Fibroblast of peridontal ligament (primary cell): ENCODE measurements around the gene DNAAF2.
"Not testable (repeated sequence)": the region's sequence is repeated elsewhere in the genome, so short reads cannot be mapped to it uniquely, and the experiment has no call there.

Experiments used
- DNase-seq: peaks from one replicate; pipeline ENCODE4 v3.0.0-alpha.2; 2010; ENCODE audit errors: extremely low read depth

DNAAF2 gene

DNA sequence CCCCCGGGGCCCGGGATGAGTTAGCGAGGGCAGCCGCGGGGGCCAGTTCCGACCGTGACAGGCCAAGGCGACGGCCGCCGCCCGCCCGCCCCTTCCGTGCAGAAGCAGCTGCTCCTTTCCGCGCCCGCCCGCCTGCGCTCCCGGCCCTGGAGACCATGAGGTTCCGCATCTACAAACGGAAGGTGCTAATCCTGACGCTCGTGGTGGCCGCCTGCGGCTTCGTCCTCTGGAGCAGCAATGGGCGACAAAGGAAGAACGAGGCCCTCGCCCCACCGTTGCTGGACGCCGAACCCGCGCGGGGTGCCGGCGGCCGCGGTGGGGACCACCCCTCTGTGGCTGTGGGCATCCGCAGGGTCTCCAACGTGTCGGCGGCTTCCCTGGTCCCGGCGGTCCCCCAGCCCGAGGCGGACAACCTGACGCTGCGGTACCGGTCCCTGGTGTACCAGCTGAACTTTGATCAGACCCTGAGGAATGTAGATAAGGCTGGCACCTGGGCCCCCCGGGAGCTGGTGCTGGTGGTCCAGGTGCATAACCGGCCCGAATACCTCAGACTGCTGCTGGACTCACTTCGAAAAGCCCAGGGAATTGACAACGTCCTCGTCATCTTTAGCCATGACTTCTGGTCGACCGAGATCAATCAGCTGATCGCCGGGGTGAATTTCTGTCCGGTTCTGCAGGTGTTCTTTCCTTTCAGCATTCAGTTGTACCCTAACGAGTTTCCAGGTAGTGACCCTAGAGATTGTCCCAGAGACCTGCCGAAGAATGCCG is 13.7 kb downstream of the DNAAF2 start:
- no peak for DNase-seq

DNA sequence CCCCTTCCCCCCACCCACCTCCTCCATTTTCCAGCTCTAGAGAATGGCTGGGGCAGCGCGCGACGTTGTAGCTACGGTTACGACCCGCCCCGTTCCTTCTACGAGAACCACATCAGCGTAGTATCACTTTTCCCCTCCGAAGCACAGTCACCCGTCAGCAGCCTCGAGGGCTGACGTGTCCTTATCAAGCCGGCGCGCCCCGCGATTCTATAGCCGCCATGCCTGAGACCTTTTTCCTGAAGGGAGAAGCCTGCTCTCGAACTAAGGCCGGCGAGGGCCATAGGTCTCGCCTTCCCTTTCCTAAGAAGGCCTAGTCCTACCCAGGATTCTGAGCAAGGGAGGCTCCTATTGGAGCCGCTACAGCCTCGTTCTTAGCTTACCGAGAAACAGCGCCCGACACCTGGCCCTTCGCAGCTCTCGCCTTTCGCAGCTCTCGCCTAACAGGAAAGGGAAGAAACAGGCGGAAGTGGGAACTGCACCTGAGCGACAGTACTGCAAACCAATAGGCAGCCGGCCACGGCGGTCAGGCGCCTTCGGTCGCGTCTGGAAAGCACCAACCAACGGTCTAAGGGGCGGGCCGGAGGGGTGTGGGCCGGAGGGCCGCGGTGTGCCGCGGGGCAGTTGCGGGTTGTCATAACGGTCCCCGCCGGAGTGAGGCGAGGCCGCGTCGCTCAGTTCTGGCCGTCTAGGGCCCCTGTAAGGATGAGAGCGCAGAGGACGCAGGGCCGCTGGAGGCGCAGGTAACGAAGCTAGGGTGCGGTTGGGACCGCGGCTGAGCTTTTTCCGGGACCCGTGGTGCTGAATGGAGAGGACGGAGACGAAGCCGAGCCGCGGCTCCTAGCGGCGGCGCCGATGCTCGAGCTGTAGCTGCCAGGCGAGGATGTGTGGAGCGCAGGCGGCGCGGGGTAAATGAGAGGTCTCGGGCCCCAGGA is 14.6 kb downstream of the DNAAF2 start, which contains the start of the genes MGAT2 and RPL36AL:
Gene MGAT2 (plus strand): TSS at position 618 of the 932 bp plus-strand sequence. CDS start 470 bp downstream, outside the sequence.
Gene RPL36AL (minus strand): TSS at position 445 of the 932 bp plus-strand sequence. CDS start 1,522 bp downstream, outside the sequence.
- DNase-seq, result peak; percentile 98

DNA sequence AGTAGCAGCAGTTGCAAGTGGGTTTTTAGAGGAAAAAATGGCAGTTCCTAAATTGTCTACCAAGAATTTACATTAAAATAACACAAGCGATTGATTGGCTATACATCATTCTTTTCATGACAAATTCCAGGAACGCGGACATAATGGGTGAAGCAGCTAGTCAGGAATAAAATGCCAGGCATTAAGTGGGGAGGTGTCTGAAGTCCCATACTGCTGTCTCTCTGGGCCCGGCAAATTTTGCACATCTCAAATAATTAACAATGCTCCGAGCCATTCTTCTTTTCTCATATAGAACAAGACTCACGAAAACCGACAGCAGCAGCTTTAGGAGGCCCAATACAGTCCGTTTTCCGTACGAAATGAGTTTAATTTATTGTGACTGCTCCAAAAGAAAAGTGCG is 15.3 kb downstream of the DNAAF2 start:
- DNase-seq, result no peak

DNA sequence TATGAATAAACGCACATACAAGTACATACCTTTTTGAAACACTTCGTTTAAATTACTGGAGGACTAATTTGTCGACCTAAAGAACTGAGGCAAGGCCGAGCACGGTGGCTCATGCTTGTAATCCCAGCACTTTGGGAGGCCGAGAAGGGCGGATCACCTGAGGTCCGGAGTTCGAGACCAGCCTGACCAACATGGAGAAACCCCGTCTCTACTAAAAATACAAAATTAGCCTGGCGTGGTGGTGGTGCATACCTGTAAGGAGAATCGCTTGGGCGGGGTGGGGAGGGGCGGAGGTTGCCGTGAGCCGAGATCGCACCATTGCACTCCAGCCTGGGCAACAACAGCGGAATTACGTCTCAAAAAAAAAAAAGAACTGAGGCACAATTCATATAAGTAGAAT is 15.8 kb downstream of the DNAAF2 start:
- DNase-seq, result not testable (repeated sequence)

- DNase-seq, result no peak
Observed at GRCh38 chr14:49617852-49618519, 17.1 kb downstream of the DNAAF2 start.

DNA sequence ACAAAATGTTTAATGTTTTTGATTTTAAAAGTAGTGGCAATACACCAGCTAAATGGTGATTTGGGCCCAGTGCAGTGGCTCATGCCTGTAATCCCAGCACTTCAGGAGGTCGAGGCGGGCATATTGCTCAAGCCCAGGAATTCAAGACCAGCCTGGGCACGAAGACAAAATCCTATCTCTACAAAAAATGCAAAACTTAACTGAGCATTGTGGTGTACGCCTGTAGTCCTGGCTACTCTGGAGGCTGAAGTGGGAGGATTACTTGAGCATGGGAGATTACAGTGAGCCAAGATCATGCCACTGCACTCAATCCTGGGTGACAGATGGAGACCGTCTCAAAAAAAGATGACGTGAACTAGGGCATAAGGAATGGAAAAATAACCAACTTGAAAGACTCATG is 19.3 kb downstream of the DNAAF2 start:
- DNase-seq, result no peak

- no peak for DNase-seq
Observed at GRCh38 chr14:49614196-49614595, 20.8 kb downstream of the DNAAF2 start.

GRCh38 chr14:49612671-49613070 is 22.4 kb downstream of the DNAAF2 start:
- DNase-seq, result no peak

GRCh38 chr14:49612251-49612650 is 22.8 kb downstream of the DNAAF2 start:
- DNase-seq, result no peak

DNA sequence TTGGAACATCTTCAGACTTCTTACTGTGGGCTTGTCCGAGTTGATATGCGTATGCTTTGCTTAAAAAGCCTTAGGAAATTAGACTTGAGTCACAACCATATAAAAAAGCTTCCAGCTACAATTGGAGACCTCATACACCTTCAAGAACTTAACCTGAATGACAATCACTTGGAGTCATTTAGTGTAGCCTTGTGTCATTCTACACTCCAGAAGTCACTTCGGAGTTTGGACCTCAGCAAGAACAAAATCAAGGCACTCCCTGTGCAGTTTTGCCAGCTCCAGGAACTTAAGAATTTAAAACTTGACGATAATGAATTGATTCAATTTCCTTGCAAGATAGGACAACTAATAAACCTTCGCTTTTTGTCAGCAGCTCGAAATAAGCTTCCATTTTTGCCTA is 27.5 kb downstream of the DNAAF2 start:
- no peak for DNase-seq

DNA sequence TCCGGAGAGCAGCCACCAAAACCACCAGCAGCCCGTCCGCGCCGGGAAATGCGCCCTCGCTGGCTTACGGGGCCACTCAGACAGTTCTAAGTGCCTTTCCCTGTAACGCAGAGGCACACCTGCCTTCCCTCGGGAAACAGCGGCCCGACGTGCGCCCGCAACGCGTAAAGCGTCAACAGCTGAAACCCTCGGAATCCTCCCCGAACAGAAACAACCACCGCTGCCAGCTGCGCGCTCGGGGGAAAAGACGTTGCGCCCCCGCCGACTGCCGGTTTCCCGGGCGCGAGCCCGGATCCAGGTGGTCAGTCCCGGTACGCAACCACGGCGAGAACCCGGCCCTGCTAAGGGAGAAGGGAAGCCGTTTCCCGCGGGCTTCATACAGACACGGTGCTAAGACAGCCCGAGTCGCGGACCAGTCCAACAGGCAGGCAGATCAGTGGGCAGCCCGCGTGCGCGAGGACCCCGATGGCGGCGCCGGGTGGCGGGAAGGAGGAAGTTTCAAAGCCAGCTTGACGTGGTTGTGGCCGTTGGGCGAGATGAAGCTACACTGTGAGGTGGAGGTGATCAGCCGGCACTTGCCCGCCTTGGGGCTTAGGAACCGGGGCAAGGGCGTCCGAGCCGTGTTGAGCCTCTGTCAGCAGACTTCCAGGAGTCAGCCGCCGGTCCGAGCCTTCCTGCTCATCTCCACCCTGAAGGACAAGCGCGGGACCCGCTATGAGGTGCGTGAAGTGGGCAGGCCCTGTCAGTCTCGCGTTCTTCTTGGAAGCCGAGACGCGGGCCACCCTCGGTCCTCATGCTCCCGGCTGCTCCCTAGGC is 36.4 kb downstream of the DNAAF2 start, which contains the start of gene LRR1:
Gene LRR1 (plus strand): TSS at position 456 of the 816 bp plus-strand sequence. CDS start 81 bp downstream, at position 537.
- peak; percentile 75 for DNase-seq

GRCh38 chr14:49598189-49598484 is 36.9 kb downstream of the DNAAF2 start:
- DNase-seq, result no peak

DNA sequence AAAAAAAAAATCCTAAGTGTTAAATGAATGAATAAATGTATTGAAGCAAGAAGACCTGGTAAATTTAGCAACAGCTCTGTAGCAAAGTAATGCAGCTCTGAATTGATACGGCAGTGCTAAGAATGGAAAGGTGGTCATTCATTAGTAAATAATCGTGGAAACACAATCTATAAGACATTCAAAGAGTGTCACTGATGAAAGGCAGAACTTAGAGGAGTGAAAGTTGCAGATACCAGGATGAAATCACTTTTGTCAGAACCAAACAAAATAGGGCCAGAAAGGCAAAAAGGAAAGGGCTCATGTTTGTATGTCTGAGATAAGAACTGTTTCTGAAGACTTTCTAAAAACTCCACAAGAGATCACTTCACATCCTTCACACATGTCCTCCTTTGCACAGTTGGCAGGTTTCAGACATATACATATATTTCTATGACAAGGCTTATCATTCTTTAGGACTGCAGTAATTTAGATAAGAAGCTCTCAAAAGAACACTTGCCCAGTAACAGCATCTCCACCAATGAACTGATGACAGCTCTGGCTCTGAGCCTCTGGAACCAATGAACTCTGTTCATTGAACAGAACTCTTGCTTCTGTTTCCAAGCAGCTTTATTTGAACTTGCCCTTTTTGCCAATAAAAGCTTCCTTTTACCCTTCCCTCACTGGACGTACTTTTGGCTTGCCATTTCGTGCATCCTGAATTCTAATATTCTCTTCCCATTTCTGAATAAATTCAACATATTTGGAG is 40.5 kb downstream of the DNAAF2 start:
- peak; percentile 67 for DNase-seq

DNA sequence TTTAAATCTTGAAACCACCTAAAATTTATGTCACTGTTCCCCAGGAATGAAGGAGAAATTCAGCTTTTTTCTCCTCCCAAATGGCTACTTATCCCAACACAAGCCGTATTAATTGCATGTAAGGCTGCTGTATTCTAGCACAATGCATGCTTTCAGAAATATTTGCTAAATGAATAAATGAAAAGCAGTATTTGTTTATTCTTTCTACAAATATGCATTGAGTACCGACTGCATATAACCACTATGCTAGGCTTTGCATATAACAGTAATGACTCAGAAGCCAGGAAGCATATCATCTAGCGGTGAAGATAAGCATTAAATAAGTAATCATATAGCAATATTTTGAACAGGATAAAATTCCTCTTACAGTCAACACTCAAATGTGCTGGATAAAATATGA is 42.0 kb downstream of the DNAAF2 start:
- DNase-seq, result peak; percentile 43

DNA sequence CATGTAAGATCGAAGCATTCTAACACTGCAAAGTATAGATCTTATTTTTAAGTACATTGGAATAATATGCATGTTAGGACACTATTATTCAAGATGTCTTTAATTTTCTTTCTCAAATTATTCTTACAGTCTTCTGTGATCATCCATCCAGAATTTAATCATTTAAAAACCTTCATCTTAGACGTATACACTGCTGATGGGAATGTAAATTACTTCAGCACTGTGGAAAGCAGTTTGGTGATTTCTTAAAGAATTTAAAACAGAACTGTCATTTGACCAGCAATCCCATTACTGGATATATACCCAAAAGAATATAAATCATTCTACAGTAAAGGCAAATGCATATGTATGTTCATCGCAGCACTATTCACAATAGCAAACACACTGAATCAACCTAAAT is 45.7 kb downstream of the DNAAF2 start:
- DNase-seq, result no peak

DNA sequence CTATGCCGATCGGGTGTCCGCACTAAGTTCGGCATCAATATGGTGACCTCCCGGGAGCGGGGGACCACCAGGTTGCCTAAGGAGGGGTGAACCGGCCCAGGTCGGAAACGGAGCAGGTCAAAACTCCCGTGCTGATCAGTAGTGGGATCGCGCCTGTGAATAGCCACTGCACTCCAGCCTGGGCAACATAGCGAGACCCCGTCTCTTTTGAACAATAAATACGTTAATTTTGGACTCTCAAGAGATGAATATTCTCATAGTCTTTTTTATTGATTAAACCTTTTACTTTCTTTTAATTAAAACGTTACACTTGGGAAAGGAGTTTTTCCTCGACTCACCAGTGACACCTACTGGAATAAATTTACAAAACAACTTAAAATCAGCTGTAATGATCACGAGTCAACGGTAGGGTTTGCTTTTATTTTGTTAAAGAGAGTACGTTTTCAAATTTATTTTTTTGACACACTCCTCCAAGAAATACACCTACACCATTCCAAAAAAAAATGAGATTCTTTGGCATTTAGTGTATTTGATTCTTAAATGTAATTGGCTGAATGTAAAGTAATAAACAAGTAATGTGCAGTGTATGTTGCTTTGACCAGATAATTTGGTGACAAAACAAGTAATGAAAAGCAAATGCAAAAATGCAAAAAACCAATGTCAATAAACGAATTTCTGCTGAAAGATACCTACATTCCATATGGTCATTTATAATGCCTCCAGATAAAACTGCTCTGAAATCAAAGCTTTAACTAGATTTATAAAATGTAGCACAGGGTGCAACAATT is 48.2 kb downstream of the DNAAF2 start:
- DNase-seq, result peak; percentile 93

DNA sequence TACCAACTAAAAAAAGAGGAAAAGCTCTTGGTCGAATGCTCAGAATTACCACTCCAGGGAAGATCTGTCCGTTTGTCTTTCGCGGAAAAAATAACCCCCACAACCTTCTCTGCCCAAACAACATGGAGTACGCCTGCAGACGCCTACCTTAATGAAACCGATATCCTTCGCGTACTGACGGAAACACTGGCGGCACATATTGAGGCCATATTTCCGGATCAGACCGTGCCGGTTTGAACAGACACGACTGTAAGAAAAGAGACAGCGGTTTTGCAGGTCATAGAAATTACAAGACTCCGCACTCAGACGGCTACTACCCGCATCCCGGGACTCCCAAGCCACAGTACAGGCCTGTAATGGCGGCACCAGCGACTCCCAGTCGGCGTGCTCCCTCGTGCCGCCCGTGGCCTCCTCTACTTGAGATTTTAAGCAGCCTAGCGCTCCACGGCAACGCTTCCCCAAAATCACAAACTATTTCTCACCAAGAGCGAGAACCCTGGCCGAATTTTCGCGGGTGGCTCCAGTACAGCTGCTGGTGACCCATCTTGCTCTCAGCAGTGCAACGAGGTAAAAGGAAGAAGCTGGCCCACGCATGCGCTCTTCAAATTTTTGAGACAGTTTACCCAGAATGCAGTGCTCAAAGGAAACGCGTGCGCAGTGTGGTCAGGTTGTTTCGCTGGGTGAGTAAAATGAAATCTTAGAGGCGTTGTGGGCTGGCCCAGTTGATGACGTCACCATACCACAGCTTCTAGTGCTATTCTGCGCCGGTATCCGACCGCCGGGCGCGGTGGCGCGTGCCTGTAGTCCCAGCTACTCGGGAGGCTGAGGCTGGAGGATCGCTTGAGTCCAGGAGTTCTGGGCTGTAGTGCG is 49.0 kb downstream of the DNAAF2 start, which contains the start of gene RPS29:
Gene RPS29 (minus strand): TSS at position 578 of the 870 bp plus-strand sequence. CDS start 34 bp downstream, at position 544.
- DNase-seq, result peak; percentile 100

- peak; percentile 22 for DNase-seq
Observed at GRCh38 chr14:49584981-49585640, 49.9 kb downstream of the DNAAF2 start.
